ENCODE data around the gene SLAMF6. TPM values are rescaled to one million over a fixed set of nuclear protein-coding genes. Genes with fewer than 3 reads are reported as not detected.

The SLAMF6 gene
- total RNA-seq = not detected in 2 replicates

DNA sequence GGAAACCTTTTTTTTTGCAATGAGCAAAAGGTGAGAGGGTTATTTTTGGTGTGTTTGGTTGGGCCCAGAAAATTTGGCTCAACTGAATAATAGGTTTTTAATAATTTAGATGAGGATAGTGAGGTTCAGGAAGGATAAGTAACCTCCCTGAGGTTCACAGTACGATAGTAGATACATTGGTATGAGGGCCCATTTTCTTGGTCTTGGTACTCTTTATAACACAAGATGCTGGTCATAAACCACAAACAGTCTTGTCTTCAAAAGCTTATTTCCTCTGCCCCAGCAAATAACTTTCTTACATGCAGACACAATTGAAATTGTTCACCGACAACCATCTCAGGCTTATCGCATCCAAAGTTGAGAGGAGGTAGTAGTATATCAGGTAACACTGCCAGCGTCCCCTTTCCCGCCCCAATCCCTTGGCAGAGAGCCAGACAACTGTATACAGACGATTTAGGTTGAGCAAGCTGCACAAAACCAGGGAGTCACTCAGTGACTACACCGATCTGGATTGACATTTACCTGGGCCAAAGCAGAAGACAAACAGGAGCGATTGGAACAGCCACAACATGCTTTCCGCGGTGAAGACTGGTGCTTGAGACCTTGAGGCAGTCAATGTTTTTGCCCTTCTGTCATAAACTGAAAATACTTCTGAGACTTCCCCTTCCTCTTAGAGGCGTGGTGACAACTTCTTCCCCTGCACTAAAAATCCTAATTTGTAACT is at the start of gene SLAMF6:
SLAMF6 (minus strand) TSS at position 634 of the 724 bp plus-strand sequence; CDS start at position 571, 63 bp downstream.

Other genes starting within 250 kb of the SLAMF6 start
- gene PEX19, start 238.1 kb downstream of the SLAMF6 start, total RNA-seq = 36.9 and 37.9 TPM in 2 replicates
- 213 and 223 TPM in 2 replicates for gene COPA, start 180.0 kb downstream of the SLAMF6 start, total RNA-seq
- gene NCSTN, start 179.9 kb downstream of the SLAMF6 start, total RNA-seq = 112 and 163 TPM in 2 replicates
- 0.19 and 0.33 TPM in 2 replicates for gene NHLH1, start 156.2 kb downstream of the SLAMF6 start, total RNA-seq
- gene VANGL2, start 122.7 kb downstream of the SLAMF6 start, total RNA-seq = not detected in 2 replicates
- not detected in 2 replicates for gene CD84, start 56.2 kb upstream of the SLAMF6 start, total RNA-seq
- gene SLAMF1, start 123.8 kb upstream of the SLAMF6 start, total RNA-seq = not detected in 2 replicates
- gene CD48, start 188.6 kb upstream of the SLAMF6 start, total RNA-seq = not detected in 2 replicates
- not detected in 2 replicates for gene SLAMF7, start 216.0 kb upstream of the SLAMF6 start, total RNA-seq